Measurements from ENCODE around the gene CTSW. TPM values are rescaled to one million over a fixed set of nuclear protein-coding genes. Genes with fewer than 3 reads are reported as not detected.

Gene CTSW
- total RNA-seq, 1 experiment from 2014 or later = not detected

DNA sequence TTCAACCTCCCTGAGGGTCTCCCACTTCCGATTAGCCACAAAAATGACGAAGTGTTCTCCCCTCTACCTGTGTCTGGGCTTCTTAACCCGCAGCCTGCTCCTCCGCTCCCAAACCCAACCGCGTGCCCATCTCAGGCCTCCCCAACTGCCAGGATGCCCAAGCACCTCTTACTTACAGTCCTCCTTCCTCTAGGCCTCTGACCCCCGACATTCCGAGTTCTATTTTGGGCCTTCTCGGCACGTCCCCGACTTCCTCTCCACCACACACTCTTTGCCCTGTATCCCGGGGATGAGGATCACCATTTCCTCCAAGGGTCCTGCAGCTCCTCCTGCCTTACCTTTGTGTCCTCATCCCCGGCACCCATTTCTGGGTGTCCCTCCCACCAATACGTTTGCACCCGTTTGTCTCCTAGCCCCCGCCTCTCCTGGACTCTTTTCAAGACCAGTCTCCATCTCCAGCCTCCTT, 19.8 kb upstream of the CTSW start (continued):
- TF ChIP-seq, protein P1, sequence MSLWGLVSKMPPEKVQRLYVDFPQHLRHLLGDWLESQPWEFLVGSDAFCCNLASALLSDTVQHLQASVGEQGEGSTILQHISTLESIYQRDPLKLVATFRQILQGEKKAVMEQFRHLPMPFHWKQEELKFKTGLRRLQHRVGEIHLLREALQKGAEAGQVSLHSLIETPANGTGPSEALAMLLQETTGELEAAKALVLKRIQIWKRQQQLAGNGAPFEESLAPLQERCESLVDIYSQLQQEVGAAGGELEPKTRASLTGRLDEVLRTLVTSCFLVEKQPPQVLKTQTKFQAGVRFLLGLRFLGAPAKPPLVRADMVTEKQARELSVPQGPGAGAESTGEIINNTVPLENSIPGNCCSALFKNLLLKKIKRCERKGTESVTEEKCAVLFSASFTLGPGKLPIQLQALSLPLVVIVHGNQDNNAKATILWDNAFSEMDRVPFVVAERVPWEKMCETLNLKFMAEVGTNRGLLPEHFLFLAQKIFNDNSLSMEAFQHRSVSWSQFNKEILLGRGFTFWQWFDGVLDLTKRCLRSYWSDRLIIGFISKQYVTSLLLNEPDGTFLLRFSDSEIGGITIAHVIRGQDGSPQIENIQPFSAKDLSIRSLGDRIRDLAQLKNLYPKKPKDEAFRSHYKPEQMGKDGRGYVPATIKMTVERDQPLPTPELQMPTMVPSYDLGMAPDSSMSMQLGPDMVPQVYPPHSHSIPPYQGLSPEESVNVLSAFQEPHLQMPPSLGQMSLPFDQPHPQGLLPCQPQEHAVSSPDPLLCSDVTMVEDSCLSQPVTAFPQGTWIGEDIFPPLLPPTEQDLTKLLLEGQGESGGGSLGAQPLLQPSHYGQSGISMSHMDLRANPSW (CRISPR knock-in tag; conservative IDR thresholded peaks at IDR 0.05; ENCODE audit: low read depth) = no peak
- TF ChIP-seq, protein P2, sequence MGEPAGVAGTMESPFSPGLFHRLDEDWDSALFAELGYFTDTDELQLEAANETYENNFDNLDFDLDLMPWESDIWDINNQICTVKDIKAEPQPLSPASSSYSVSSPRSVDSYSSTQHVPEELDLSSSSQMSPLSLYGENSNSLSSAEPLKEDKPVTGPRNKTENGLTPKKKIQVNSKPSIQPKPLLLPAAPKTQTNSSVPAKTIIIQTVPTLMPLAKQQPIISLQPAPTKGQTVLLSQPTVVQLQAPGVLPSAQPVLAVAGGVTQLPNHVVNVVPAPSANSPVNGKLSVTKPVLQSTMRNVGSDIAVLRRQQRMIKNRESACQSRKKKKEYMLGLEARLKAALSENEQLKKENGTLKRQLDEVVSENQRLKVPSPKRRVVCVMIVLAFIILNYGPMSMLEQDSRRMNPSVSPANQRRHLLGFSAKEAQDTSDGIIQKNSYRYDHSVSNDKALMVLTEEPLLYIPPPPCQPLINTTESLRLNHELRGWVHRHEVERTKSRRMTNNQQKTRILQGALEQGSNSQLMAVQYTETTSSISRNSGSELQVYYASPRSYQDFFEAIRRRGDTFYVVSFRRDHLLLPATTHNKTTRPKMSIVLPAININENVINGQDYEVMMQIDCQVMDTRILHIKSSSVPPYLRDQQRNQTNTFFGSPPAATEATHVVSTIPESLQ (CRISPR knock-in tag; IDR thresholded peaks at IDR 0.05) = no peak

- H3K27me3 Mint-ChIP-seq (ENCODE audit: low read depth) = no peaks in the 10 kb centered on the region
- H3K27ac Mint-ChIP-seq = peak within 1 kb of the TSS; percentile 98
- ChIA-PET CTCF (interaction anchor here (0.5 to 16.6 kb wide), 65 partner anchors 7 to 452 kb away, joined by 3 to 539 read pairs (median 5); partner anchors contain the start of genes AP5B1, BANF1, CCDC85B and CST6), POLR2A (interaction anchor here (0.6 to 4.2 kb wide), 22 partner anchors 8 to 245 kb away, joined by 3 to 90 read pairs (median 6); partner anchors contain the start of genes AP5B1, CCDC85B, EFEMP2 and FIBP)
- peaks cover 35% of the 10 kb centered on the region for H3K36me3 Mint-ChIP-seq
- H3K4me1 Mint-ChIP-seq = peaks cover 21% of the 10 kb centered on the region
- ATAC-seq (peak; percentile 26), DNase-seq (ENCODE audit: low spot score) (peak; percentile 99)
- peak within 1 kb of the TSS; percentile 90 for H3K4me3 Mint-ChIP-seq
- H3K9me3 Mint-ChIP-seq = no peaks in the 10 kb centered on the region
- 0 out of 2 replicates have a peak, but pooled peaks have one; percentile 82 for TF ChIP-seq E2F5 (CRISPR knock-in tag; IDR thresholded peaks at IDR 0.05)
- TF ChIP-seq, protein P3, sequence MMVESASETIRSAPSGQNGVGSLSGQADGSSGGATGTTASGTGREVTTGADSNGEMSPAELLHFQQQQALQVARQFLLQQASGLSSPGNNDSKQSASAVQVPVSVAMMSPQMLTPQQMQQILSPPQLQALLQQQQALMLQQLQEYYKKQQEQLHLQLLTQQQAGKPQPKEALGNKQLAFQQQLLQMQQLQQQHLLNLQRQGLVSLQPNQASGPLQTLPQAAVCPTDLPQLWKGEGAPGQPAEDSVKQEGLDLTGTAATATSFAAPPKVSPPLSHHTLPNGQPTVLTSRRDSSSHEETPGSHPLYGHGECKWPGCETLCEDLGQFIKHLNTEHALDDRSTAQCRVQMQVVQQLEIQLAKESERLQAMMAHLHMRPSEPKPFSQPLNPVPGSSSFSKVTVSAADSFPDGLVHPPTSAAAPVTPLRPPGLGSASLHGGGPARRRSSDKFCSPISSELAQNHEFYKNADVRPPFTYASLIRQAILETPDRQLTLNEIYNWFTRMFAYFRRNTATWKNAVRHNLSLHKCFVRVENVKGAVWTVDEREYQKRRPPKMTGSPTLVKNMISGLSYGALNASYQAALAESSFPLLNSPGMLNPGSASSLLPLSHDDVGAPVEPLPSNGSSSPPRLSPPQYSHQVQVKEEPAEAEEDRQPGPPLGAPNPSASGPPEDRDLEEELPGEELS (CRISPR knock-in tag; IDR thresholded peaks at IDR 0.05) = peak; percentile 46
- TF ChIP-seq RELA (CRISPR knock-in tag; IDR thresholded peaks at IDR 0.05; ENCODE audit: borderline replicate concordance) = 0 out of 2 replicates have a peak, but pooled peaks have one; percentile 23
- no peak for TF ChIP-seq IRF2 (CRISPR knock-in tag; IDR thresholded peaks at IDR 0.05; ENCODE audit: borderline replicate concordance, low read depth)
- no peak for TF ChIP-seq RORB (CRISPR knock-in tag; IDR thresholded peaks at IDR 0.05)
- TF ChIP-seq CREM (CRISPR knock-in tag; IDR thresholded peaks at IDR 0.05) = peak; percentile 28; the same call in 1 of the 2 replicates
- no peak for TF ChIP-seq ZSCAN18 (CRISPR knock-in tag; IDR thresholded peaks at IDR 0.05)
- TF ChIP-seq, protein P4, sequence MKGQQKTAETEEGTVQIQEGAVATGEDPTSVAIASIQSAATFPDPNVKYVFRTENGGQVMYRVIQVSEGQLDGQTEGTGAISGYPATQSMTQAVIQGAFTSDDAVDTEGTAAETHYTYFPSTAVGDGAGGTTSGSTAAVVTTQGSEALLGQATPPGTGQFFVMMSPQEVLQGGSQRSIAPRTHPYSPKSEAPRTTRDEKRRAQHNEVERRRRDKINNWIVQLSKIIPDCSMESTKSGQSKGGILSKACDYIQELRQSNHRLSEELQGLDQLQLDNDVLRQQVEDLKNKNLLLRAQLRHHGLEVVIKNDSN (CRISPR knock-in tag; IDR thresholded peaks at IDR 0.05) = peak; percentile 66; the same call in 1 of the 2 replicates
- TF ChIP-seq OVOL2 (CRISPR knock-in tag; IDR thresholded peaks at IDR 0.05; ENCODE audit: borderline replicate concordance) = no peak
- TF ChIP-seq, protein P5, sequence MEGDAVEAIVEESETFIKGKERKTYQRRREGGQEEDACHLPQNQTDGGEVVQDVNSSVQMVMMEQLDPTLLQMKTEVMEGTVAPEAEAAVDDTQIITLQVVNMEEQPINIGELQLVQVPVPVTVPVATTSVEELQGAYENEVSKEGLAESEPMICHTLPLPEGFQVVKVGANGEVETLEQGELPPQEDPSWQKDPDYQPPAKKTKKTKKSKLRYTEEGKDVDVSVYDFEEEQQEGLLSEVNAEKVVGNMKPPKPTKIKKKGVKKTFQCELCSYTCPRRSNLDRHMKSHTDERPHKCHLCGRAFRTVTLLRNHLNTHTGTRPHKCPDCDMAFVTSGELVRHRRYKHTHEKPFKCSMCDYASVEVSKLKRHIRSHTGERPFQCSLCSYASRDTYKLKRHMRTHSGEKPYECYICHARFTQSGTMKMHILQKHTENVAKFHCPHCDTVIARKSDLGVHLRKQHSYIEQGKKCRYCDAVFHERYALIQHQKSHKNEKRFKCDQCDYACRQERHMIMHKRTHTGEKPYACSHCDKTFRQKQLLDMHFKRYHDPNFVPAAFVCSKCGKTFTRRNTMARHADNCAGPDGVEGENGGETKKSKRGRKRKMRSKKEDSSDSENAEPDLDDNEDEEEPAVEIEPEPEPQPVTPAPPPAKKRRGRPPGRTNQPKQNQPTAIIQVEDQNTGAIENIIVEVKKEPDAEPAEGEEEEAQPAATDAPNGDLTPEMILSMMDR (IDR thresholded peaks at IDR 0.05) = peak; percentile 78
- TF ChIP-seq MAX (CRISPR knock-in tag; IDR thresholded peaks at IDR 0.05) = peak; percentile 60; the same call in 1 of the 2 replicates
- peak; percentile 70; the same call in 1 of the 2 replicates for TF ChIP-seq TEAD1 (CRISPR knock-in tag; IDR thresholded peaks at IDR 0.05)
- TF ChIP-seq, protein P6, sequence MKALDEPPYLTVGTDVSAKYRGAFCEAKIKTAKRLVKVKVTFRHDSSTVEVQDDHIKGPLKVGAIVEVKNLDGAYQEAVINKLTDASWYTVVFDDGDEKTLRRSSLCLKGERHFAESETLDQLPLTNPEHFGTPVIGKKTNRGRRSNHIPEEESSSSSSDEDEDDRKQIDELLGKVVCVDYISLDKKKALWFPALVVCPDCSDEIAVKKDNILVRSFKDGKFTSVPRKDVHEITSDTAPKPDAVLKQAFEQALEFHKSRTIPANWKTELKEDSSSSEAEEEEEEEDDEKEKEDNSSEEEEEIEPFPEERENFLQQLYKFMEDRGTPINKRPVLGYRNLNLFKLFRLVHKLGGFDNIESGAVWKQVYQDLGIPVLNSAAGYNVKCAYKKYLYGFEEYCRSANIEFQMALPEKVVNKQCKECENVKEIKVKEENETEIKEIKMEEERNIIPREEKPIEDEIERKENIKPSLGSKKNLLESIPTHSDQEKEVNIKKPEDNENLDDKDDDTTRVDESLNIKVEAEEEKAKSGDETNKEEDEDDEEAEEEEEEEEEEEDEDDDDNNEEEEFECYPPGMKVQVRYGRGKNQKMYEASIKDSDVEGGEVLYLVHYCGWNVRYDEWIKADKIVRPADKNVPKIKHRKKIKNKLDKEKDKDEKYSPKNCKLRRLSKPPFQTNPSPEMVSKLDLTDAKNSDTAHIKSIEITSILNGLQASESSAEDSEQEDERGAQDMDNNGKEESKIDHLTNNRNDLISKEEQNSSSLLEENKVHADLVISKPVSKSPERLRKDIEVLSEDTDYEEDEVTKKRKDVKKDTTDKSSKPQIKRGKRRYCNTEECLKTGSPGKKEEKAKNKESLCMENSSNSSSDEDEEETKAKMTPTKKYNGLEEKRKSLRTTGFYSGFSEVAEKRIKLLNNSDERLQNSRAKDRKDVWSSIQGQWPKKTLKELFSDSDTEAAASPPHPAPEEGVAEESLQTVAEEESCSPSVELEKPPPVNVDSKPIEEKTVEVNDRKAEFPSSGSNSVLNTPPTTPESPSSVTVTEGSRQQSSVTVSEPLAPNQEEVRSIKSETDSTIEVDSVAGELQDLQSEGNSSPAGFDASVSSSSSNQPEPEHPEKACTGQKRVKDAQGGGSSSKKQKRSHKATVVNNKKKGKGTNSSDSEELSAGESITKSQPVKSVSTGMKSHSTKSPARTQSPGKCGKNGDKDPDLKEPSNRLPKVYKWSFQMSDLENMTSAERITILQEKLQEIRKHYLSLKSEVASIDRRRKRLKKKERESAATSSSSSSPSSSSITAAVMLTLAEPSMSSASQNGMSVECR (CRISPR knock-in tag; IDR thresholded peaks at IDR 0.05; ENCODE audit: borderline replicate concordance) = peak; percentile 71; the same call in 1 of the 2 replicates
Measured at GRCh38 chr11:65860278-65861164, 19.1 kb upstream of the CTSW start, which contains the start of gene MUS81. Gene MUS81, plus strand, starts transcription at chr11:65860433. Its CDS starts 321 bp downstream, at chr11:65860754.
